Activated B cell treated with CpG ODN at 0.5 μM for 24 hours (primary cell): ENCODE results near the gene LZTS2. TPM values are rescaled to one million over a fixed set of nuclear protein-coding genes. Genes with fewer than 3 reads are reported as not detected.
"Not testable (repeated sequence)": the region's sequence is repeated elsewhere in the genome, so short reads cannot be mapped to it uniquely, and the experiment has no call there.

Source experiments
- ATAC-seq: fragments of 200-7000 bp; cut with Tn5 transposase; one replicate; pipeline ENCODE4 v1.10.0; 2021; ENCODE audit warnings: low read depth, mild to moderate bottlenecking, moderate library complexity
- CTCF ChIA-PET: fragments of 350-600 bp; sonication (Branson Sonifier 250); formaldehyde crosslinking; loops from one replicate; lab custom pipeline; 2021; ENCODE audit warnings: antibody characterized with exemption; lab: Charles Lee
- POLR2A ChIA-PET: fragments of 350-600 bp; sonication (Branson Sonifier 250); formaldehyde crosslinking; loops from one replicate; lab custom pipeline; 2021; ENCODE audit warnings: antibody characterized with exemption; lab: Charles Lee
- DNase-seq: peaks from one replicate; pipeline ENCODE4 v3.0.0; 2022
- H3K27ac Mint-ChIP-seq: one replicate; pipeline ENCODE4 v1.8.0; 2020; ENCODE audit warnings: mixed read lengths
- H3K27me3 Mint-ChIP-seq: one replicate; pipeline ENCODE4 v1.8.0; 2021; ENCODE audit warnings: mixed read lengths
- H3K36me3 Mint-ChIP-seq: one replicate; pipeline ENCODE4 v1.8.0; 2021; ENCODE audit warnings: low read depth, mixed read lengths
- H3K4me1 Mint-ChIP-seq: one replicate; pipeline ENCODE4 v1.8.0; 2021; ENCODE audit warnings: mixed read lengths
- H3K4me3 Mint-ChIP-seq: one replicate; pipeline ENCODE4 v1.8.0; 2020; ENCODE audit warnings: mild to moderate bottlenecking, mixed read lengths
- H3K9me3 Mint-ChIP-seq: one replicate; pipeline ENCODE4 v1.8.0; 2020; ENCODE audit warnings: mixed read lengths
- CTCF ChIP-seq: fragments of 200-600 bp; IDR thresholded peaks from one replicate; pipeline ENCODE4 v1.8.0; 2022; ENCODE audit warnings: antibody characterized with exemption, mild to moderate bottlenecking
- intact Hi-C: fragments of 100-400 bp; cut with micrococcal nuclease; formaldehyde crosslinking; loops from one replicate; pipeline ENCODE4 v1.15.1; 2024
- total RNA-seq: library from RNA; stranded (reverse); gene quantifications from 2 replicates; pipeline ENCODE4 v1.2.3, GENCODE V29; 2022

The LZTS2 gene
- total RNA-seq, 1 donor from 2014 or later: 14.9 TPM

DNA sequence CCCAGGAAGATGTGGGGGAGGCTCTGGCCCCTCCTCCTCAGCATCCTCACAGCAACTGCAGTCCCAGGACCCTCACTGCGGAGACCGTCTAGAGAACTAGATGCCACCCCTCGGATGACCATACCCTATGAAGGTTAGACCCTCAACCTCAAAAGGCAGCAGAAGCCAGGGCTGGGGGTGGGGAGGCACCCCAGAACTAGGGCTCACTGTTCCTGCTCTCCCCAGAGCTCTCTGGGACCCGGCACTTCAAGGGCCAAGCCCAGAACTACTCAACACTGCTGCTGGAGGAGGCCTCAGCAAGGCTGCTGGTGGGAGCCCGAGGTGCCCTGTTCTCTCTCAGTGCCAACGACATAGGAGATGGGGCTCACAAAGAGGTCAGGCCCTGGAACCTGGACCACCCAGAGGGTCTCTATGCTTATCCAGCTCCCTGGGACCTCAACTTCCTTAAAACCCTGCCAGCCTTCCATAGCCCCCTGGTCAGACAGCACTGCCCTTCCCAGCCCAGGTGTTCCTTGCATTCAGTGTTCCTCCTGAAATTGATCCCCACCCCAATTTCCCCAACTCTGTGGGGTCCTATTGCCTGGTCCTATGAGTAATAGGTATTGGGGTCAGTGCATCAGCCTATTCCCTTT, 26.6 kb upstream of the LZTS2 start:
- POLR2A ChIA-PET: no interaction called here
- Mint-ChIP-seq H3K27ac (no peak overlapping the region), H3K9me3 (no peaks in the 10 kb centered on the region), H3K36me3 (peaks cover 6% of the 10 kb centered on the region), H3K4me1 (peaks cover 11% of the 10 kb centered on the region), H3K27me3 (no peaks in the 10 kb centered on the region), H3K4me3 (no peak overlapping the region)
- CTCF ChIA-PET: no interaction called here
- intact Hi-C loops: no loop called here
- TF ChIP-seq CTCF: no peak
- DNase-seq (no peak), ATAC-seq (no peak)

DNA sequence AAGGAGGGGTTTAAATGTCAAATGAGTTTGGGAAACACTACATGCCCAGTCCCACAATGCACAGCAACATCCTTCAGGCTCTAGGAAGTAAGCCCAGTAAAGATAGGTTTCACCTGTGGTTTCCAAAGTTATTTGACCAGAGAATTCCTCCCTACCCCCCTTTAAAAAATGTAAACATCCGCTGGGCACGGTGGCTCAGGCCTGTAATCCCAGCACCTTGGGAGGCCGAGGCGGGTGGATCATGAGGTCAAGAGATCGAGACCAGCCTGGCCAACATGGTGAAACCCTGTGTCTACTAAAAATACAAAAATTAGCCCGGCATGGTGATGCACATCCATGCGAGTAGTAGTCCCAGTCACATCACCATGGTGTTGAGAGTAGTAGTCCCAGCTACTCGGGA, 24.2 kb upstream of the LZTS2 start:
- CTCF ChIA-PET, H3K4me3 Mint-ChIP-seq, intact Hi-C loops, H3K9me3 Mint-ChIP-seq, H3K27me3 Mint-ChIP-seq, DNase-seq, H3K27ac Mint-ChIP-seq, H3K4me1 Mint-ChIP-seq, ATAC-seq: not testable (repeated sequence)
- H3K36me3 Mint-ChIP-seq: peaks cover 14% of the 10 kb centered on the region
- POLR2A ChIA-PET: interaction anchor here (0.6 kb wide), 1 partner anchor 402 kb away, joined by 6 read pairs; no protein-coding TSS in a partner anchor

- peaks cover 28% of the 10 kb centered on the region for H3K36me3 Mint-ChIP-seq
- H3K27me3 Mint-ChIP-seq: no peaks in the 10 kb centered on the region
- no peak for TF ChIP-seq CTCF
- ChIA-PET CTCF (no interaction called here), POLR2A (no interaction called here)
- no peaks in the 10 kb centered on the region for H3K9me3 Mint-ChIP-seq
- ATAC-seq (no peak), DNase-seq (no peak)
- H3K4me1 Mint-ChIP-seq: no peaks in the 10 kb centered on the region
- no peak overlapping the region for H3K4me3 Mint-ChIP-seq
- intact Hi-C loops: no loop called here
- no peak overlapping the region for H3K27ac Mint-ChIP-seq
These were observed 22.7 kb upstream of the LZTS2 start for GRCh38 chr10:100976906-100977305.

DNA sequence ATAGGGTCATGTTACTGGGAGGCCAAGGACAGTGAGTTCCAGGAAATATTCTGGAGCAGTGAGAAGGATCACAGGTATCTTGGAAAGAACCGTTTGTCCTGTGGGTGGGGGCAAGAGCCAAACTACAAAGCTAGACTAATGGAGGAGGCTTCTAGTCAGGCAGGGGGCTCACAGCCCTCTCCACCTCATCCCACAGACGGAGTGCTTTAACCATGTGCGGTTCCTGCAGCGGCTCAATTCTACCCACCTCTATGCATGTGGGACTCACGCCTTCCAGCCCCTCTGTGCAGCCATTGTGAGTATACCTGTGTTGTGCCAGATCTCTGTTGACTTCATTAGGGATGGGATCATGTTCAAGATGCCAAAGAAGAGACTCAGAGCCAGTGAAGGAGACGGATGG, 22.2 kb upstream of the LZTS2 start:
- ChIA-PET POLR2A (no interaction called here), CTCF (no interaction called here)
- Mint-ChIP-seq H3K36me3 (peaks cover 33% of the 10 kb centered on the region), H3K4me3 (no peak overlapping the region), H3K4me1 (no peaks in the 10 kb centered on the region), H3K27me3 (no peaks in the 10 kb centered on the region), H3K9me3 (no peaks in the 10 kb centered on the region), H3K27ac (no peak overlapping the region)
- TF ChIP-seq CTCF: no peak
- intact Hi-C loops: no loop called here
- ATAC-seq (no peak), DNase-seq (no peak)

DNA sequence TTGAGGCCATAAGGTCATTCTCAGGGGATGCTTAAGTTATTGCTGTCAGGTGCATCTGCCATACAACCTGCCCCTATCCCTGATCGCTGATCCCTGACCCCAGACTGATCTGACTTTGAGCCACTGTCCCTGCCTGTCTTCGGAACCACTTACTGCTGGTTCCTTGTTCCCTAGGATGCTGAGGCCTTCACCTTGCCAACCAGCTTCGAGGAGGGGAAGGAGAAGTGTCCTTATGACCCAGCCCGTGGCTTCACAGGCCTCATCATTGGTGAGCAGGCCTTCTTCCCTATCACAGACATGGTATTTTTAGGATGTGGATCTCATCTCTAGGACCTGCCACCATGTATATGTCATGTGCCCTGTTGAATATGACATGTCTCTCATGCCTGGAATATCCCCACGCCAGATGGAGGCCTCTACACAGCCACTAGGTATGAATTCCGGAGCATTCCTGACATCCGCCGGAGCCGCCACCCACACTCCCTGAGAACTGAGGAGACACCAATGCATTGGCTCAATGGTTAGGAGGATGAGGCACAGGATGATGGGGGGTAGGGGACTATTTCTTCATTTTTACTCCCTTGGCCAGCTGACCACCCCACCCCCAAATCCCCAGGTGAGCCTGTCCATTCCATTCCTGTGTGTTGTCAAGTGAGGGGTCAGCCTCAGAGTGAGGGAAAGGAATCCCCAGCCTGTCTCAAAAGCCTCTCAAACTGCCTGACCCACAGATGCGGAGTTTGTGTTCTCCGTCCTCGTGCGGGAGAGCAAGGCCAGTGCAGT, 21.3 kb upstream of the LZTS2 start:
- ChIA-PET CTCF (no interaction called here), POLR2A (no interaction called here)
- Mint-ChIP-seq H3K36me3 (peaks cover 38% of the 10 kb centered on the region), H3K27me3 (no peaks in the 10 kb centered on the region), H3K4me1 (no peaks in the 10 kb centered on the region), H3K4me3 (no peak overlapping the region), H3K9me3 (no peaks in the 10 kb centered on the region), H3K27ac (no peak overlapping the region)
- DNase-seq: no peak
- ATAC-seq: no peak
- TF ChIP-seq CTCF: no peak
- intact Hi-C loops: no loop called here
